Panc1 (cell line): ENCODE data around the gene THAP10. TPM values are rescaled to one million over a fixed set of nuclear protein-coding genes. Genes with fewer than 3 reads are reported as not detected.

ENCODE experiments used
- ATAC-seq: fragments of 200-7000 bp; cut with Tn5 transposase; 2 replicates; pipeline ENCODE4 v1.9.1; 2020; ENCODE audit warnings: mild to moderate bottlenecking, moderate library complexity
- BruUV-seq: library from RNA; stranded (reverse); fragments of 400-500 nt; replicated peaks from 2 replicates; lab custom pipeline; 2021; lab: Mats Ljungman, UMichigan
- CTCF ChIA-PET: fragments of 300-600 bp; sonication (Branson Sonifier 250); formaldehyde crosslinking; loops from one replicate; lab custom pipeline; 2022; ENCODE audit warnings: antibody characterized with exemption; lab: Charles Lee
- POLR2A ChIA-PET: fragments of 300-600 bp; sonication (Branson Sonifier 250); formaldehyde crosslinking; loops from one replicate; lab custom pipeline; 2022; ENCODE audit warnings: antibody characterized with exemption; lab: Charles Lee
- DNase-seq: peaks from one replicate; pipeline ENCODE4 v3.0.0-alpha.2; 2010; ENCODE audit warnings: low read depth, low spot score
- H3K27ac ChIP-seq: 2 replicates; pipeline ENCODE4 v1.5.1; 2011; ENCODE audit warnings: mild to moderate bottlenecking, low read length, inconsistent platforms
- H3K27me3 ChIP-seq: fragments of 200-500 bp; sonication (Bioruptor generic); 2 replicates; pipeline ENCODE4 v1.6.0; 2014; ENCODE audit warnings: low read length, inconsistent platforms; ENCODE audit not compliant: control insufficient read depth, insufficient read depth
- H3K36me3 ChIP-seq: fragments of 200-500 bp; sonication (Bioruptor generic); 2 replicates; pipeline ENCODE4 v1.5.1; 2014; ENCODE audit warnings: inconsistent platforms, mild to moderate bottlenecking, low read length, moderate library complexity; ENCODE audit not compliant: control insufficient read depth, insufficient read depth
- H3K4me1 ChIP-seq: 2 replicates; pipeline ENCODE4 v1.5.1; 2011; ENCODE audit warnings: inconsistent platforms, mild to moderate bottlenecking, low read length, moderate library complexity; ENCODE audit not compliant: control insufficient read depth, insufficient read depth
- H3K4me3 ChIP-seq, 2 experiments: 2 replicates each; pipeline ENCODE4 v1.5.1; 2011 to 2012; ENCODE audit warnings: low read depth in 2 of 2, low read length in 2 of 2, mild to moderate bottlenecking in 2 of 2, inconsistent platforms in 1 of 2, moderate library complexity in 1 of 2
- H3K9me3 ChIP-seq: fragments of 200-500 bp; sonication (Bioruptor generic); 2 replicates; pipeline ENCODE4 v1.5.1; 2014; ENCODE audit warnings: low read depth, mild to moderate bottlenecking, inconsistent platforms, low read length, moderate library complexity; ENCODE audit not compliant: control insufficient read depth, insufficient read depth
- POLR2AphosphoS5 ChIP-seq: IDR thresholded peaks from 2 replicates; pipeline ENCODE4 v1.6.1; 2012; ENCODE audit warnings: mild to moderate bottlenecking, low read depth, low read length, moderate library complexity
- SIN3A ChIP-seq: IDR thresholded peaks from 2 replicates; pipeline ENCODE4 v1.6.1; 2012; ENCODE audit warnings: low read depth, mild to moderate bottlenecking, low read length, moderate library complexity, borderline replicate concordance; ENCODE audit not compliant: insufficient read depth
- TCF7L2 ChIP-seq: IDR thresholded peaks from 2 replicates; pipeline ENCODE4 v1.6.1; 2011; ENCODE audit warnings: mild to moderate bottlenecking, low read depth, low read length, inconsistent platforms
- in situ Hi-C: cut with HindIII; loops from 2 replicates; pipeline ENCODE4 v1.10.0; 2016; ENCODE audit warnings: low sequenced_read_pairs, low pct_unique_long_range_greater_than_20kb
- intact Hi-C: fragments of 100-400 bp; cut with micrococcal nuclease; formaldehyde crosslinking; loops from one replicate; pipeline ENCODE4 v1.10.0; 2022; ENCODE audit not compliant: unreplicated experiment
- total RNA-seq: library from RNA; stranded (reverse); gene quantifications from one replicate; pipeline ENCODE4 v1.2.1, GENCODE V29; 2021; ENCODE audit not compliant: unreplicated experiment
- TF ChIP-seq, protein P1 (sequence below): fragments of 450-650 bp; IDR thresholded peaks from 2 replicates; pipeline ENCODE4 v1.5.1; 2017; ENCODE audit warnings: mild to moderate bottlenecking
- TF ChIP-seq, protein P2 (sequence below), 2 experiments: IDR thresholded peaks; 2 replicates each; pipeline ENCODE4 v1.6.1; 2011 to 2012; ENCODE audit warnings: low read depth in 2 of 2, control low read depth in 1 of 2, low read length in 1 of 2, mild to moderate bottlenecking in 1 of 2, moderate library complexity in 1 of 2; ENCODE audit not compliant: insufficient read depth in 1 of 2

THAP10 gene
- total RNA-seq, 1 experiment from 2014 or later: 6.7 TPM

DNA sequence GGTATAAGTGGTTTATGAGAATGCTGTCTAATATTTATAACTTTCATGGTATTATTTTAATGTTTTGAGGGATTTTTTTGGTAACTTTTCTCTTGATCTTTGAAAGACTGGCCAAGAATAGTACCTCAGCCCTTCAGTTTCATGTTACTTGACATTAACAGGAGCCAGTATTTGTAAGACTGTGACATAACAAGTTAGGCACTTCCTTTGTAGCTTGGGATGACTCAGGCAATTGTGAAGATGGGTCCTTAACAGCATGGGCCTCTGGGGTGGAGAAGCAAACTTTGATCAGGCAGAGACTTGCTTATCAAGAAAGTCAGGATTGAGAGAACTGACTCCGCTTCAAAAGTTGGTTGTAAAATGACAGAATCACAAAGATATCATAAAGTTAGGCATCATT is 9.9 kb upstream of the THAP10 start:
- POLR2A ChIA-PET: no interaction called here
- Histone ChIP-seq H3K9me3 (0 out of 2 replicates have a peak, but pooled peaks cover 3% of the 10 kb centered on the region), H3K27me3 (no peaks in the 10 kb centered on the region), H3K36me3 (no peaks in the 10 kb centered on the region; the same call in 1 of the 2 replicates), H3K27ac (no peak overlapping the region), H3K4me1 (no peaks in the 10 kb centered on the region), H3K4me3 (no peak overlapping the region)
- ATAC-seq (no peak), DNase-seq (no peak)
- intact Hi-C loops (no loop called here), in situ Hi-C loops (no loop called here)
- no peak for TF ChIP-seq SIN3A
- TF ChIP-seq POLR2AphosphoS5: no peak
- TF ChIP-seq TCF7L2: no peak
- TF ChIP-seq, protein P1, sequence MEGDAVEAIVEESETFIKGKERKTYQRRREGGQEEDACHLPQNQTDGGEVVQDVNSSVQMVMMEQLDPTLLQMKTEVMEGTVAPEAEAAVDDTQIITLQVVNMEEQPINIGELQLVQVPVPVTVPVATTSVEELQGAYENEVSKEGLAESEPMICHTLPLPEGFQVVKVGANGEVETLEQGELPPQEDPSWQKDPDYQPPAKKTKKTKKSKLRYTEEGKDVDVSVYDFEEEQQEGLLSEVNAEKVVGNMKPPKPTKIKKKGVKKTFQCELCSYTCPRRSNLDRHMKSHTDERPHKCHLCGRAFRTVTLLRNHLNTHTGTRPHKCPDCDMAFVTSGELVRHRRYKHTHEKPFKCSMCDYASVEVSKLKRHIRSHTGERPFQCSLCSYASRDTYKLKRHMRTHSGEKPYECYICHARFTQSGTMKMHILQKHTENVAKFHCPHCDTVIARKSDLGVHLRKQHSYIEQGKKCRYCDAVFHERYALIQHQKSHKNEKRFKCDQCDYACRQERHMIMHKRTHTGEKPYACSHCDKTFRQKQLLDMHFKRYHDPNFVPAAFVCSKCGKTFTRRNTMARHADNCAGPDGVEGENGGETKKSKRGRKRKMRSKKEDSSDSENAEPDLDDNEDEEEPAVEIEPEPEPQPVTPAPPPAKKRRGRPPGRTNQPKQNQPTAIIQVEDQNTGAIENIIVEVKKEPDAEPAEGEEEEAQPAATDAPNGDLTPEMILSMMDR: no peak
- CTCF ChIA-PET: interaction anchor here (0.5 kb wide), 1 partner anchor 224 kb away, joined by 4 read pairs; no protein-coding TSS in a partner anchor
- BruUV-seq: no TSS peak

DNA sequence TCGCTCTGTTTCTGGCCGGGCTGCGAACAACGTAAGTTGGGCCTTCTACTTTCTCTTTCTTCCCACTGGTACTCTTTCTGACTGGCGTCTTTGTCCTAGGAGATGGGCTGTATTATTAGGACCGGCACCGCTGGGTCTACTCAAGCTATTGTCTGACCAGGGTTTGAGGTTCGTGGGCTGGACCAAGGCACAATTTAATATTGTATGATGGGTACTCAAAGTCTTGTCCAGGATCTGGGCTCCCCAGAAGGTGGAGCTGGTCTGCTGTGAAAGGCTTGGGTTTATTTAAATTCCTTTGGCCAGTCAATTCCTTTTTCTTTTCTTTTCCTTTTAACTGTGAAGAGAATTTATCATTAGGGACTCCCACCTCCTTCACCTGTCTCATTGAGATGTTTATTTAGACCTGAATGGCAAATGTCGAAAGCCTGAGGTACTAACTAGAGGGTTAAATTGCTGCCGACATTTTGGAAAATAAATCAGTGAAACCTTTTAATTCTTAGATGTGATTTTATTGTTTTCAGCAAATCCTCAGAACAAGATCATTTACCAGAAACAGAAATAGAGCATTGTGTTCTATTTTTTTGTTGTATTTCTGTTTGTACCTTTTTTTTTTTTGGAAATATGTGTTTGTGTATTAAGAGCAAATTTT is 803 bp upstream of the THAP10 start:
- ChIA-PET CTCF (no interaction called here), POLR2A (interaction anchor here (0.6 kb wide), 1 partner anchor 49 kb away, joined by 9 read pairs; no protein-coding TSS in a partner anchor)
- DNase-seq: no peak
- peak overlapping the region; percentile 77 to 84 for H3K4me3 ChIP-seq
- TF ChIP-seq, protein P2, sequence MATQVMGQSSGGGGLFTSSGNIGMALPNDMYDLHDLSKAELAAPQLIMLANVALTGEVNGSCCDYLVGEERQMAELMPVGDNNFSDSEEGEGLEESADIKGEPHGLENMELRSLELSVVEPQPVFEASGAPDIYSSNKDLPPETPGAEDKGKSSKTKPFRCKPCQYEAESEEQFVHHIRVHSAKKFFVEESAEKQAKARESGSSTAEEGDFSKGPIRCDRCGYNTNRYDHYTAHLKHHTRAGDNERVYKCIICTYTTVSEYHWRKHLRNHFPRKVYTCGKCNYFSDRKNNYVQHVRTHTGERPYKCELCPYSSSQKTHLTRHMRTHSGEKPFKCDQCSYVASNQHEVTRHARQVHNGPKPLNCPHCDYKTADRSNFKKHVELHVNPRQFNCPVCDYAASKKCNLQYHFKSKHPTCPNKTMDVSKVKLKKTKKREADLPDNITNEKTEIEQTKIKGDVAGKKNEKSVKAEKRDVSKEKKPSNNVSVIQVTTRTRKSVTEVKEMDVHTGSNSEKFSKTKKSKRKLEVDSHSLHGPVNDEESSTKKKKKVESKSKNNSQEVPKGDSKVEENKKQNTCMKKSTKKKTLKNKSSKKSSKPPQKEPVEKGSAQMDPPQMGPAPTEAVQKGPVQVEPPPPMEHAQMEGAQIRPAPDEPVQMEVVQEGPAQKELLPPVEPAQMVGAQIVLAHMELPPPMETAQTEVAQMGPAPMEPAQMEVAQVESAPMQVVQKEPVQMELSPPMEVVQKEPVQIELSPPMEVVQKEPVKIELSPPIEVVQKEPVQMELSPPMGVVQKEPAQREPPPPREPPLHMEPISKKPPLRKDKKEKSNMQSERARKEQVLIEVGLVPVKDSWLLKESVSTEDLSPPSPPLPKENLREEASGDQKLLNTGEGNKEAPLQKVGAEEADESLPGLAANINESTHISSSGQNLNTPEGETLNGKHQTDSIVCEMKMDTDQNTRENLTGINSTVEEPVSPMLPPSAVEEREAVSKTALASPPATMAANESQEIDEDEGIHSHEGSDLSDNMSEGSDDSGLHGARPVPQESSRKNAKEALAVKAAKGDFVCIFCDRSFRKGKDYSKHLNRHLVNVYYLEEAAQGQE (IDR thresholded peaks at IDR 0.05; ENCODE audit: insufficient read depth in 1 of 2, low read depth in 2 of 2, low read length in 1 of 2): no peak; a peak in 1 of 4 replicates
- TF ChIP-seq TCF7L2 (peak; percentile 66; the same call in 1 of the 2 replicates), POLR2AphosphoS5 (no peak), SIN3A (no peak)
- TF ChIP-seq, protein P1: peak; percentile 82
- no peaks in the 10 kb centered on the region for H3K9me3 ChIP-seq
- BruUV-seq: TSS peak; percentile 73
- peak overlapping the region; percentile 83 for H3K27ac ChIP-seq
- no peaks in the 10 kb centered on the region for H3K27me3 ChIP-seq
- H3K4me1 ChIP-seq: peaks cover 14% of the 10 kb centered on the region
- in situ Hi-C loops (no loop called here), intact Hi-C loops (loop anchor here (10.0 kb wide), 1 partner anchor 552 kb away; no protein-coding TSS in a partner anchor)
- peaks cover 4% of the 10 kb centered on the region; the same call in 1 of the 2 replicates for H3K36me3 ChIP-seq
- ATAC-seq: peak; percentile 56
